Gastrocnemius medialis (tissue), 4 donors: ENCODE results near the gene SH3TC1. TPM values are rescaled to one million over a fixed set of nuclear protein-coding genes. Genes with fewer than 3 reads are reported as not detected.

ENCODE experiments used
- ATAC-seq, 2 donors: fragments of 150-250 bp; one replicate each; pipeline ENCODE4 v1.9.1; 2016
- DNase-seq, 2 donors: peaks; one replicate each; pipeline ENCODE4 v3.0.0-alpha.2; 2019
- H3K27ac ChIP-seq, 4 donors: fragments of 200-600 bp; sonication (generic); 1 replicate in 1 of 4; 2 replicates in 3 of 4; pipeline ENCODE4 v1.5.1; 2016 to 2018; ENCODE audit warnings: mild to moderate bottlenecking in 2 of 4, moderate library complexity in 1 of 4
- H3K27me3 ChIP-seq, 3 donors: fragments of 200-600 bp; sonication (generic) in 2 of 3; 1 replicate in 1 of 3; 2 replicates in 2 of 3; pipeline versions ENCODE4 v1.5.1 to v1.6.0; 2016 to 2019; ENCODE audit warnings: mild to moderate bottlenecking in 1 of 3, moderate library complexity in 1 of 3
- H3K36me3 ChIP-seq, 2 donors: fragments of 200-600 bp; sonication (generic) in 1 of 2; one replicate each; pipeline ENCODE4 v1.5.1; 2017 to 2018
- H3K4me1 ChIP-seq, 2 donors: fragments of 200-600 bp; sonication (generic) in 1 of 2; one replicate each; pipeline ENCODE4 v1.5.1; 2016 to 2017; ENCODE audit warnings: mild to moderate bottlenecking in 2 of 2
- H3K4me3 ChIP-seq, 4 donors: fragments of 200-600 bp; sonication (generic) in 3 of 4; 1 replicate in 1 of 4; 2 replicates in 3 of 4; pipeline ENCODE4 v1.5.1; 2016 to 2019; ENCODE audit warnings: mild to moderate bottlenecking in 2 of 4
- H3K9me3 ChIP-seq, 3 donors: fragments of 200-600 bp; sonication (generic) in 2 of 3; 1 replicate in 1 of 3; 2 replicates in 2 of 3; pipeline ENCODE4 v1.5.1; 2016 to 2019
- POLR2A ChIP-seq, 2 donors: fragments of 450-650 bp; IDR thresholded peaks; one replicate each; pipeline ENCODE4 v1.6.1; 2017; ENCODE audit warnings: antibody characterized with exemption in 2 of 2, mild to moderate bottlenecking in 2 of 2, moderate library complexity in 2 of 2
- in situ Hi-C, 4 donors: fragments of 200-750 bp; cut with MboI; loops; one replicate each; pipeline versions ENCODE4 v1.15.0 to v1.8.0; 2017; ENCODE audit warnings: low sequenced_read_pairs in 4 of 4
- intact Hi-C: fragments of 100-400 bp; cut with DNase I; formaldehyde crosslinking; loops from one replicate; pipeline ENCODE4 v1.15.1; 2023; ENCODE audit warnings: low total_unique reads
- total RNA-seq, 4 donors: library from RNA; depleted of rRNA; stranded (reverse); fragments of >200 nt; gene quantifications; one replicate each; pipeline versions ENCODE4 v1.1.0 to v1.2.3, GENCODE V29; 2016
- TF ChIP-seq, protein P1 (sequence below), 5 experiments: fragments of 450-650 bp in 3 of 5; fragments of 200-600 bp in 2 of 5; sonication (generic) in 2 of 5; IDR thresholded peaks in 4 of 5; conservative IDR thresholded peaks in 1 of 5; 1 replicate in 4 of 5; 2 replicates in 1 of 5; pipeline ENCODE4 v1.5.1; 2016 to 2019; ENCODE audit warnings: antibody characterized with exemption in 5 of 5, mild to moderate bottlenecking in 3 of 5, moderate library complexity in 3 of 5

Gene SH3TC1
- total RNA-seq, 4 donors from 2014 or later, result 2.9 to 8.5 (median 5.8) TPM

DNA sequence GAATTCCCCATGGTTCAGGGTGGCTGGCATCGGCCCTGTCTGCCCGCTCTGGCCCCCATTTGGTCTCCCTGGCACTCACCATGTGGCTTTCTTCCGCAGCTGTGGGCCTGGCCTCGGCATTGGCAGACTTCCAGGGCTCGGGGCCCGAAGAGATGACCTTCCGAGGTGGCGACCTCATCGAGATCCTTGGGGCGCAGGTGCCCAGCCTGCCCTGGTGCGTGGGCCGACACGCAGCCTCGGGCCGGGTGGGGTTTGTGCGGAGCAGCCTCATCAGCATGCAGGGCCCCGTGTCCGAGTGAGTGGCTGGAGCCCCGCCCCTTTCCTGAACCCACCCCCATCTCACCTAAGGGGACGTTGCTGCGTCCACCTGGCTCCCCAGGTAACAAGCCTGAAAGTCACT is 20.1 kb downstream of the SH3TC1 start:
- in situ Hi-C loops, result no loop called here
- Histone ChIP-seq H3K4me3 (no peak overlapping the region), H3K27ac (no peak overlapping the region), H3K4me1 (peaks cover 0 to 6% of the 10 kb centered on the region in 2 donors), H3K27me3 (no peaks in the 10 kb centered on the region), H3K9me3 (no peaks in the 10 kb centered on the region), H3K36me3 (no peaks in the 10 kb centered on the region)
- DNase-seq (no peak), ATAC-seq (no peak)
- intact Hi-C loops, result no loop called here
- TF ChIP-seq, protein P1, sequence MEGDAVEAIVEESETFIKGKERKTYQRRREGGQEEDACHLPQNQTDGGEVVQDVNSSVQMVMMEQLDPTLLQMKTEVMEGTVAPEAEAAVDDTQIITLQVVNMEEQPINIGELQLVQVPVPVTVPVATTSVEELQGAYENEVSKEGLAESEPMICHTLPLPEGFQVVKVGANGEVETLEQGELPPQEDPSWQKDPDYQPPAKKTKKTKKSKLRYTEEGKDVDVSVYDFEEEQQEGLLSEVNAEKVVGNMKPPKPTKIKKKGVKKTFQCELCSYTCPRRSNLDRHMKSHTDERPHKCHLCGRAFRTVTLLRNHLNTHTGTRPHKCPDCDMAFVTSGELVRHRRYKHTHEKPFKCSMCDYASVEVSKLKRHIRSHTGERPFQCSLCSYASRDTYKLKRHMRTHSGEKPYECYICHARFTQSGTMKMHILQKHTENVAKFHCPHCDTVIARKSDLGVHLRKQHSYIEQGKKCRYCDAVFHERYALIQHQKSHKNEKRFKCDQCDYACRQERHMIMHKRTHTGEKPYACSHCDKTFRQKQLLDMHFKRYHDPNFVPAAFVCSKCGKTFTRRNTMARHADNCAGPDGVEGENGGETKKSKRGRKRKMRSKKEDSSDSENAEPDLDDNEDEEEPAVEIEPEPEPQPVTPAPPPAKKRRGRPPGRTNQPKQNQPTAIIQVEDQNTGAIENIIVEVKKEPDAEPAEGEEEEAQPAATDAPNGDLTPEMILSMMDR (IDR thresholded peaks at IDR 0.05 in 4 of 5, conservative IDR thresholded peaks at IDR 0.05 in 1 of 5), result no peak
- TF ChIP-seq POLR2A (IDR thresholded peaks at IDR 0.05), result no peak

DNA sequence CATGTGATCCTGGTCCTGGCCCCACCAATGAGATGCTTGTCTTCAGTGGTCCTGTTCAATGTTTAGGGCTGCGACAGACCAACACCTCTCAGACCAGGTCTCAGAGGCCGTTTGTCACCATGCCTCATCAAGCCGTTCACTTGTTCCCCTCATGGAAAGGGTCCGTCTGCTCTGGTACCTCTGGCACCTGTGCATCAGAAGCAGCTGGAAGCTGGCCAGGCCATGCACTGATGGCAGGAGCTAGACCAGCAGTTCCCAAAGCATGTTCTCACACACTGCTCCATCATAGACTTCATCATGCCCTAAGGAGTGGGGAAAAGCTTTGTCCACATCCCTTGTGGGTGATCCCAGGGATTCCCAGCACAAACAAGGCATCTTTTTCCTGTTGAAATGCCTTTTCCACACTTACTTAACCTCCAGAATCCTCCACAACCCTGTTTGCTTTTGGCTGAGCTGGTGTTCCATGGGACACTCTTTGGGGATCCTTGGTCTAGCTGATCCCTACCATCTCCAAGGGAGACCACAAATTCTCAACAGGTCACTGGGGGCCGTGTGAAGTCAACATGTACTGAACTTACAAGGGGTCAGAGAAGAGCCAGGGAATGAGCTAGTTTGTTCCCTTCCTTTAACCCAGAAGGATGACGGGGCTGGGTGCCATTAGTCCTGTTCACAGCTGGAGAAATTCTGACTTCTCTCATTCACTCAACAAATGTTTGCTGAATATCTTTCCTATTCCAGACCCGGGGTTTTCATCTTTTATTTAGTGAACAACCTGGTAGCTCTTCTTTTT is 21.8 kb downstream of the SH3TC1 start:
- in situ Hi-C loops (no loop called here), intact Hi-C loops (no loop called here)
- Histone ChIP-seq H3K27me3 (no peaks in the 10 kb centered on the region), H3K36me3 (no peaks in the 10 kb centered on the region), H3K4me1 (no peaks in the 10 kb centered on the region), H3K27ac (peak overlapping the region in 1 of 4 donors; percentile 34), H3K9me3 (no peaks in the 10 kb centered on the region), H3K4me3 (no peak overlapping the region)
- no peak for ATAC-seq
- TF ChIP-seq, protein P1 (IDR thresholded peaks at IDR 0.05 in 4 of 5, conservative IDR thresholded peaks at IDR 0.05 in 1 of 5), result no peak
- no peak for TF ChIP-seq POLR2A (IDR thresholded peaks at IDR 0.05)
- DNase-seq, result no peak

DNA sequence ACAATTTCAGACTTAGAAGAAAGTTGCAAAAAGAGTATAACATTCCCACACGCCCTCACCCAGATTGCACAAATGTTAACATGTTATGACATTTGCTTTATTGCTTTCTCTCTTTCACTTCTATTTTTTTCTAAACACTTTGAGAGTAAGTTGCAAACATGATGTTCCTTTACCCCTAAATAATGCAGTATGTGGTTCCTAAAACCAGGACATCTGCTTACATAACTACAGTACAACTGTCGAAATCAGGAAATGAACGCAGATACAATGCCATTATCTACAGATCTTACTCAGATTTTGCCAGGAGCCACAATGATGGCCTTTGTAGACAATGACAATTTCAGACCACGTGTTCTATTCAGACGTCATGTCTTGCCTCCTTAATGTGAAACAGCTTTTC is 22.4 kb downstream of the SH3TC1 start:
- no peaks in the 10 kb centered on the region for H3K27me3 ChIP-seq
- H3K27ac ChIP-seq, result no peak overlapping the region
- H3K9me3 ChIP-seq, result no peaks in the 10 kb centered on the region
- TF ChIP-seq POLR2A (IDR thresholded peaks at IDR 0.05), result no peak
- TF ChIP-seq, protein P1 (IDR thresholded peaks at IDR 0.05 in 4 of 5, conservative IDR thresholded peaks at IDR 0.05 in 1 of 5), result no peak
- intact Hi-C loops, result no loop called here
- H3K4me3 ChIP-seq, result no peak overlapping the region
- no peaks in the 10 kb centered on the region for H3K36me3 ChIP-seq
- peak in 1 of 2 donors; percentile 55 for ATAC-seq
- DNase-seq, result no peak
- in situ Hi-C loops, result no loop called here
- H3K4me1 ChIP-seq, result no peaks in the 10 kb centered on the region

GRCh38 chr4:8221985-8222384 is 22.9 kb downstream of the SH3TC1 start:
- no peaks in the 10 kb centered on the region for H3K9me3 ChIP-seq
- H3K4me1 ChIP-seq, result no peaks in the 10 kb centered on the region
- intact Hi-C loops (no loop called here), in situ Hi-C loops (no loop called here)
- H3K27me3 ChIP-seq, result no peaks in the 10 kb centered on the region
- no peak for TF ChIP-seq POLR2A (IDR thresholded peaks at IDR 0.05)
- TF ChIP-seq, protein P1 (IDR thresholded peaks at IDR 0.05 in 4 of 5, conservative IDR thresholded peaks at IDR 0.05 in 1 of 5), result no peak
- H3K27ac ChIP-seq, result peak overlapping the region in 1 of 4 donors; percentile 52
- no peak overlapping the region for H3K4me3 ChIP-seq
- ATAC-seq, result no peak
- no peak for DNase-seq
- no peaks in the 10 kb centered on the region for H3K36me3 ChIP-seq
